ENCODE results near the gene ARHGAP29. TPM values are rescaled to one million over a fixed set of nuclear protein-coding genes. Genes with fewer than 3 reads are reported as not detected.

Gene ARHGAP29
- total and polyA plus RNA-seq, 10 of the 15 experiments (the other 5 are each of a cell fraction or from before 2014, with no cell fraction given), result under 0.01 to 0.43 (median 0.10) TPM; not detected in 4

DNA sequence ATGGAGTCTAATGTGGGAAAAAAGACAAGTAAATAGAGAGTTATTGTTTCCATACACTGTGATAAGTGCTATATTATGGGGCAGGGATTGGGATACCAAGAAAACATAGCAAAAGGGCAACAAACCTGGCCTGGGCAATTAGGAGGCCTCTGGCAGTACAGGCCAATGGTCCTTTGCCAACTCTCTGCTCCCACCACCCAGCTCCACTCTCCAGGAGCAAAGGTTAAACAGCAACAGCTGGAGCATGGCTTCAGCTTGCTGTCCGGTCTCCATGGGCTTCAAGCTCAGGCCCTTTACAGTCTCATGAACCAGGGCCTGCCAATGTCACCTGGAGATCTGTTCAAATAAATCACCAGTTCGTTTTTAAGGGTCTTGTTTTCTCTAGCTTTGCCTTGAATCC is 37.2 kb upstream of the ARHGAP29 start:
- intact Hi-C loops (cut with micrococcal nuclease; ENCODE audit: unreplicated experiment), result no loop called here
- ATAC-seq (no peak), DNase-seq (ENCODE audit: low read depth, low spot score) (no peak), FAIRE-seq (no peak)
- H3K4me2 ChIP-seq (ENCODE audit: control insufficient read depth, insufficient read depth), result no peak overlapping the region
- RAD21 ChIA-PET (ENCODE audit: unreplicated experiment), result no interaction called here
- POLR2A ChIA-PET, result no interaction called here
- H2AFZ ChIP-seq (ENCODE audit: control insufficient read depth, low read depth, low read length), result no peak overlapping the region
- peaks cover 0 to 2% of the 10 kb centered on the region in 2 experiments; a peak in 1 of 4 replicates for H3K27me3 ChIP-seq (replicated peaks in 1 of 2; ENCODE audit: control insufficient read depth in 2 of 2, insufficient read depth in 2 of 2, low read length in 1 of 2)
- H4K20me1 ChIP-seq (ENCODE audit: control insufficient read depth, insufficient read depth), result no peaks in the 10 kb centered on the region
- 20% methylated on average over 2 of the region's 2 CpGs for WGBS (ENCODE audit: insufficient coverage, insufficient replicate concordance, low lambda C conversion rate, missing lambda C conversion rate)
- CTCF ChIA-PET, result interaction anchor here (1.0 kb wide), 1 partner anchor 8 kb away, joined by 3 read pairs; no protein-coding TSS in a partner anchor
- SMC1A ChIA-PET (ENCODE audit: uncharacterized antibody, unreplicated experiment), result no interaction called here
- H3K9ac ChIP-seq (ENCODE audit: control insufficient read depth, insufficient read depth, low read length), result no peak overlapping the region
- no TSS peak for BruUV-seq (replicated peaks)
- no peaks in the 10 kb centered on the region for H3K4me1 ChIP-seq (ENCODE audit: control insufficient read depth, insufficient read depth, low read length)
- H3K36me3 ChIP-seq (ENCODE audit: control insufficient read depth in 2 of 2, insufficient read depth in 2 of 2, low read length in 1 of 2), result no peaks in the 10 kb centered on the region
- H3K4me3 ChIP-seq, result no peak overlapping the region
- H3K27ac ChIP-seq (ENCODE audit: control insufficient read depth, insufficient read depth), result no peak overlapping the region
- in situ Hi-C loops (cut with MboI), result no loop called here
- H3K9me3 ChIP-seq (replicated peaks; ENCODE audit: control insufficient read depth, insufficient read depth, low read length), result no peaks in the 10 kb centered on the region
- no peaks in the 10 kb centered on the region for H3K79me2 ChIP-seq (ENCODE audit: control insufficient read depth, insufficient read depth, low read length)
- TF ChIP-seq BCL11A (IDR thresholded peaks at IDR 0.05; ENCODE audit: low read depth, low read length) (no peak), POLR2AphosphoS5 (IDR thresholded peaks at IDR 0.05; ENCODE audit: low read length) (no peak), STAT1 (conservative IDR thresholded peaks at IDR 0.05) (no peak), CHD2 (IDR thresholded peaks at IDR 0.05; ENCODE audit: borderline replicate concordance, low read depth, low read length) (no peak), TAF1 (IDR thresholded peaks at IDR 0.05; ENCODE audit: borderline replicate concordance, low read depth, low read length) (no peak), LARP7 (IDR thresholded peaks at IDR 0.05) (no peak)
- TF ChIP-seq, protein P1, sequence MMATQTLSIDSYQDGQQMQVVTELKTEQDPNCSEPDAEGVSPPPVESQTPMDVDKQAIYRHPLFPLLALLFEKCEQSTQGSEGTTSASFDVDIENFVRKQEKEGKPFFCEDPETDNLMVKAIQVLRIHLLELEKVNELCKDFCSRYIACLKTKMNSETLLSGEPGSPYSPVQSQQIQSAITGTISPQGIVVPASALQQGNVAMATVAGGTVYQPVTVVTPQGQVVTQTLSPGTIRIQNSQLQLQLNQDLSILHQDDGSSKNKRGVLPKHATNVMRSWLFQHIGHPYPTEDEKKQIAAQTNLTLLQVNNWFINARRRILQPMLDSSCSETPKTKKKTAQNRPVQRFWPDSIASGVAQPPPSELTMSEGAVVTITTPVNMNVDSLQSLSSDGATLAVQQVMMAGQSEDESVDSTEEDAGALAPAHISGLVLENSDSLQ (IDR thresholded peaks at IDR 0.05), result no peak
- TF ChIP-seq, protein P2, sequence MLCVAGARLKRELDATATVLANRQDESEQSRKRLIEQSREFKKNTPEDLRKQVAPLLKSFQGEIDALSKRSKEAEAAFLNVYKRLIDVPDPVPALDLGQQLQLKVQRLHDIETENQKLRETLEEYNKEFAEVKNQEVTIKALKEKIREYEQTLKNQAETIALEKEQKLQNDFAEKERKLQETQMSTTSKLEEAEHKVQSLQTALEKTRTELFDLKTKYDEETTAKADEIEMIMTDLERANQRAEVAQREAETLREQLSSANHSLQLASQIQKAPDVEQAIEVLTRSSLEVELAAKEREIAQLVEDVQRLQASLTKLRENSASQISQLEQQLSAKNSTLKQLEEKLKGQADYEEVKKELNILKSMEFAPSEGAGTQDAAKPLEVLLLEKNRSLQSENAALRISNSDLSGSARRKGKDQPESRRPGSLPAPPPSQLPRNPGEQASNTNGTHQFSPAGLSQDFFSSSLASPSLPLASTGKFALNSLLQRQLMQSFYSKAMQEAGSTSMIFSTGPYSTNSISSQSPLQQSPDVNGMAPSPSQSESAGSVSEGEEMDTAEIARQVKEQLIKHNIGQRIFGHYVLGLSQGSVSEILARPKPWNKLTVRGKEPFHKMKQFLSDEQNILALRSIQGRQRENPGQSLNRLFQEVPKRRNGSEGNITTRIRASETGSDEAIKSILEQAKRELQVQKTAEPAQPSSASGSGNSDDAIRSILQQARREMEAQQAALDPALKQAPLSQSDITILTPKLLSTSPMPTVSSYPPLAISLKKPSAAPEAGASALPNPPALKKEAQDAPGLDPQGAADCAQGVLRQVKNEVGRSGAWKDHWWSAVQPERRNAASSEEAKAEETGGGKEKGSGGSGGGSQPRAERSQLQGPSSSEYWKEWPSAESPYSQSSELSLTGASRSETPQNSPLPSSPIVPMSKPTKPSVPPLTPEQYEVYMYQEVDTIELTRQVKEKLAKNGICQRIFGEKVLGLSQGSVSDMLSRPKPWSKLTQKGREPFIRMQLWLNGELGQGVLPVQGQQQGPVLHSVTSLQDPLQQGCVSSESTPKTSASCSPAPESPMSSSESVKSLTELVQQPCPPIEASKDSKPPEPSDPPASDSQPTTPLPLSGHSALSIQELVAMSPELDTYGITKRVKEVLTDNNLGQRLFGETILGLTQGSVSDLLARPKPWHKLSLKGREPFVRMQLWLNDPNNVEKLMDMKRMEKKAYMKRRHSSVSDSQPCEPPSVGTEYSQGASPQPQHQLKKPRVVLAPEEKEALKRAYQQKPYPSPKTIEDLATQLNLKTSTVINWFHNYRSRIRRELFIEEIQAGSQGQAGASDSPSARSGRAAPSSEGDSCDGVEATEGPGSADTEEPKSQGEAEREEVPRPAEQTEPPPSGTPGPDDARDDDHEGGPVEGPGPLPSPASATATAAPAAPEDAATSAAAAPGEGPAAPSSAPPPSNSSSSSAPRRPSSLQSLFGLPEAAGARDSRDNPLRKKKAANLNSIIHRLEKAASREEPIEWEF (IDR thresholded peaks at IDR 0.05; ENCODE audit: insufficient replicate concordance, low read depth, low read length), result no peak
- TF ChIP-seq, protein P3, sequence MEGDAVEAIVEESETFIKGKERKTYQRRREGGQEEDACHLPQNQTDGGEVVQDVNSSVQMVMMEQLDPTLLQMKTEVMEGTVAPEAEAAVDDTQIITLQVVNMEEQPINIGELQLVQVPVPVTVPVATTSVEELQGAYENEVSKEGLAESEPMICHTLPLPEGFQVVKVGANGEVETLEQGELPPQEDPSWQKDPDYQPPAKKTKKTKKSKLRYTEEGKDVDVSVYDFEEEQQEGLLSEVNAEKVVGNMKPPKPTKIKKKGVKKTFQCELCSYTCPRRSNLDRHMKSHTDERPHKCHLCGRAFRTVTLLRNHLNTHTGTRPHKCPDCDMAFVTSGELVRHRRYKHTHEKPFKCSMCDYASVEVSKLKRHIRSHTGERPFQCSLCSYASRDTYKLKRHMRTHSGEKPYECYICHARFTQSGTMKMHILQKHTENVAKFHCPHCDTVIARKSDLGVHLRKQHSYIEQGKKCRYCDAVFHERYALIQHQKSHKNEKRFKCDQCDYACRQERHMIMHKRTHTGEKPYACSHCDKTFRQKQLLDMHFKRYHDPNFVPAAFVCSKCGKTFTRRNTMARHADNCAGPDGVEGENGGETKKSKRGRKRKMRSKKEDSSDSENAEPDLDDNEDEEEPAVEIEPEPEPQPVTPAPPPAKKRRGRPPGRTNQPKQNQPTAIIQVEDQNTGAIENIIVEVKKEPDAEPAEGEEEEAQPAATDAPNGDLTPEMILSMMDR (IDR thresholded peaks at IDR 0.05 in 2 of 3, conservative IDR thresholded peaks at IDR 0.05 in 1 of 3; ENCODE audit: control insufficient read depth in 2 of 3, extremely low read depth in 1 of 3, insufficient read depth in 1 of 3, low read depth in 3 of 3, low read length in 3 of 3), result no peak
- TF ChIP-seq, protein P4, sequence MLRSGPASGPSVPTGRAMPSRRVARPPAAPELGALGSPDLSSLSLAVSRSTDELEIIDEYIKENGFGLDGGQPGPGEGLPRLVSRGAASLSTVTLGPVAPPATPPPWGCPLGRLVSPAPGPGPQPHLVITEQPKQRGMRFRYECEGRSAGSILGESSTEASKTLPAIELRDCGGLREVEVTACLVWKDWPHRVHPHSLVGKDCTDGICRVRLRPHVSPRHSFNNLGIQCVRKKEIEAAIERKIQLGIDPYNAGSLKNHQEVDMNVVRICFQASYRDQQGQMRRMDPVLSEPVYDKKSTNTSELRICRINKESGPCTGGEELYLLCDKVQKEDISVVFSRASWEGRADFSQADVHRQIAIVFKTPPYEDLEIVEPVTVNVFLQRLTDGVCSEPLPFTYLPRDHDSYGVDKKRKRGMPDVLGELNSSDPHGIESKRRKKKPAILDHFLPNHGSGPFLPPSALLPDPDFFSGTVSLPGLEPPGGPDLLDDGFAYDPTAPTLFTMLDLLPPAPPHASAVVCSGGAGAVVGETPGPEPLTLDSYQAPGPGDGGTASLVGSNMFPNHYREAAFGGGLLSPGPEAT (IDR thresholded peaks at IDR 0.05; ENCODE audit: low read depth), result no peak
- TF ChIP-seq, protein P5, sequence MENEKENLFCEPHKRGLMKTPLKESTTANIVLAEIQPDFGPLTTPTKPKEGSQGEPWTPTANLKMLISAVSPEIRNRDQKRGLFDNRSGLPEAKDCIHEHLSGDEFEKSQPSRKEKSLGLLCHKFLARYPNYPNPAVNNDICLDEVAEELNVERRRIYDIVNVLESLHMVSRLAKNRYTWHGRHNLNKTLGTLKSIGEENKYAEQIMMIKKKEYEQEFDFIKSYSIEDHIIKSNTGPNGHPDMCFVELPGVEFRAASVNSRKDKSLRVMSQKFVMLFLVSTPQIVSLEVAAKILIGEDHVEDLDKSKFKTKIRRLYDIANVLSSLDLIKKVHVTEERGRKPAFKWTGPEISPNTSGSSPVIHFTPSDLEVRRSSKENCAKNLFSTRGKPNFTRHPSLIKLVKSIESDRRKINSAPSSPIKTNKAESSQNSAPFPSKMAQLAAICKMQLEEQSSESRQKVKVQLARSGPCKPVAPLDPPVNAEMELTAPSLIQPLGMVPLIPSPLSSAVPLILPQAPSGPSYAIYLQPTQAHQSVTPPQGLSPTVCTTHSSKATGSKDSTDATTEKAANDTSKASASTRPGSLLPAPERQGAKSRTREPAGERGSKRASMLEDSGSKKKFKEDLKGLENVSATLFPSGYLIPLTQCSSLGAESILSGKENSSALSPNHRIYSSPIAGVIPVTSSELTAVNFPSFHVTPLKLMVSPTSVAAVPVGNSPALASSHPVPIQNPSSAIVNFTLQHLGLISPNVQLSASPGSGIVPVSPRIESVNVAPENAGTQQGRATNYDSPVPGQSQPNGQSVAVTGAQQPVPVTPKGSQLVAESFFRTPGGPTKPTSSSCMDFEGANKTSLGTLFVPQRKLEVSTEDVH (IDR thresholded peaks at IDR 0.05; ENCODE audit: low read depth, partially characterized antibody), result no peak

Data from GM12878 (cell line).